Caco-2 (cell line): Measurements from ENCODE around the gene SLBP. TPM values are rescaled to one million over a fixed set of nuclear protein-coding genes. Genes with fewer than 3 reads are reported as not detected.
A peak's percentile ranks its signal among the peaks of the same experiment; 100 is the strongest.

Experiments
- BruUV-seq: library from RNA; stranded (reverse); fragments of 400-500 nt; replicated peaks from 2 replicates; lab custom pipeline; 2021; lab: Mats Ljungman, UMichigan
- CTCF ChIA-PET: fragments of 300-600 bp; sonication (Branson Sonifier 250); formaldehyde crosslinking; loops from one replicate; lab custom pipeline; 2022; ENCODE audit warnings: antibody characterized with exemption; lab: Charles Lee
- POLR2A ChIA-PET: fragments of 300-600 bp; sonication (Branson Sonifier 250); formaldehyde crosslinking; loops from one replicate; lab custom pipeline; 2022; ENCODE audit warnings: antibody characterized with exemption; lab: Charles Lee
- DNase-seq, 2 experiments: peaks; one replicate each; pipeline versions ENCODE4 v3.0.0 to v3.0.0-alpha.2; 2020 to 2022
- H3K27me3 ChIP-seq: replicated peaks from 2 replicates; pipeline ENCODE4 v1.6.0; 2011; ENCODE audit warnings: low read length; ENCODE audit not compliant: control insufficient read depth, insufficient read depth
- H3K36me3 ChIP-seq: 2 replicates; pipeline ENCODE4 v1.5.1; 2011; ENCODE audit warnings: low read length; ENCODE audit not compliant: control insufficient read depth, insufficient read depth
- H3K4me1 ChIP-seq: fragments of 250-450 bp; sonication (Bioruptor Pico); 2 replicates; pipeline ENCODE4 v1.5.1; 2020; ENCODE audit warnings: mild to moderate bottlenecking
- H3K4me3 ChIP-seq: 2 replicates; pipeline ENCODE4 v1.5.1; 2011; ENCODE audit warnings: low read depth, mild to moderate bottlenecking, control low read depth, low read length
- H3K9me3 ChIP-seq: fragments of 250-450 bp; sonication (Bioruptor Pico); 2 replicates; pipeline ENCODE4 v1.5.1; 2020; ENCODE audit warnings: mild to moderate bottlenecking, moderate library complexity
- H3K27ac Mint-ChIP-seq: one replicate; pipeline ENCODE4 v1.8.0; 2022; ENCODE audit warnings: mixed read lengths; ENCODE audit not compliant: unreplicated experiment
- H3K27me3 Mint-ChIP-seq: one replicate; pipeline ENCODE4 v1.8.0; 2022; ENCODE audit warnings: mixed read lengths; ENCODE audit not compliant: insufficient read depth, unreplicated experiment
- H3K36me3 Mint-ChIP-seq: one replicate; pipeline ENCODE4 v1.8.0; 2022; ENCODE audit warnings: mild to moderate bottlenecking, mixed read lengths; ENCODE audit not compliant: insufficient read depth, unreplicated experiment
- H3K4me1 Mint-ChIP-seq: one replicate; pipeline ENCODE4 v1.8.0; 2022; ENCODE audit warnings: low read depth, mixed read lengths; ENCODE audit not compliant: unreplicated experiment
- H3K4me3 Mint-ChIP-seq: one replicate; pipeline ENCODE4 v1.8.0; 2022; ENCODE audit warnings: mild to moderate bottlenecking, moderate library complexity, mixed read lengths; ENCODE audit not compliant: unreplicated experiment
- H3K9me3 Mint-ChIP-seq: one replicate; pipeline ENCODE4 v1.8.0; 2022; ENCODE audit warnings: mixed read lengths; ENCODE audit not compliant: unreplicated experiment
- CTCF ChIP-seq, 2 experiments: fragments of 200-600 bp in 1 of 2; IDR thresholded peaks; 1 replicate in 1 of 2; 2 replicates in 1 of 2; pipeline versions ENCODE4 v1.5.1 to v1.8.0; 2011 to 2022; ENCODE audit warnings: antibody characterized with exemption in 1 of 2, control low read depth in 1 of 2, inconsistent platforms in 1 of 2, low read depth in 1 of 2, low read length in 1 of 2, mild to moderate bottlenecking in 1 of 2, moderate library complexity in 1 of 2; ENCODE audit not compliant: insufficient read depth in 1 of 2, severe bottlenecking in 1 of 2, unreplicated experiment in 1 of 2
- intact Hi-C: fragments of 100-400 bp; cut with micrococcal nuclease; formaldehyde crosslinking; loops from one replicate; pipeline ENCODE4 v1.10.0; 2022; ENCODE audit not compliant: unreplicated experiment
- total RNA-seq: library from RNA; stranded (reverse); gene quantifications from 2 replicates; pipeline ENCODE4 v1.2.3, GENCODE V29; 2022

The SLBP gene
- total RNA-seq, 1 experiment from 2014 or later, result 116 TPM

- no peaks in the 10 kb centered on the region for H3K27me3 ChIP-seq
- no peaks in the 10 kb centered on the region for H3K9me3 ChIP-seq
- Mint-ChIP-seq H3K27me3 (no peaks in the 10 kb centered on the region), H3K9me3 (no peaks in the 10 kb centered on the region), H3K36me3 (no peaks in the 10 kb centered on the region), H3K4me3 (no peak overlapping the region), H3K27ac (no peak overlapping the region), H3K4me1 (no peaks in the 10 kb centered on the region)
- POLR2A ChIA-PET, result no interaction called here
- CTCF ChIA-PET, result no interaction called here
- TF ChIP-seq CTCF (IDR thresholded peaks at IDR 0.05; ENCODE audit: insufficient read depth in 1 of 2, low read depth in 1 of 2, low read length in 1 of 2, severe bottlenecking in 1 of 2, unreplicated experiment in 1 of 2), result no peak
- no peak overlapping the region for H3K4me3 ChIP-seq
- BruUV-seq, result no TSS peak
- no peaks in the 10 kb centered on the region for H3K36me3 ChIP-seq
- no peak for DNase-seq
- intact Hi-C loops, result no loop called here
- H3K4me1 ChIP-seq, result peaks cover 17% of the 10 kb centered on the region; the same call in 1 of the 2 replicates
These were observed 44.0 kb upstream of the SLBP start for GRCh38 chr4:1756079-1756478.

- DNase-seq, result no peak
- H3K9me3 Mint-ChIP-seq, result no peaks in the 10 kb centered on the region
- H3K27me3 ChIP-seq, result no peaks in the 10 kb centered on the region
- no peak for TF ChIP-seq CTCF (IDR thresholded peaks at IDR 0.05; ENCODE audit: insufficient read depth in 1 of 2, low read depth in 1 of 2, low read length in 1 of 2, severe bottlenecking in 1 of 2, unreplicated experiment in 1 of 2)
- no peak overlapping the region for H3K4me3 ChIP-seq
- H3K36me3 ChIP-seq, result no peaks in the 10 kb centered on the region
- no TSS peak for BruUV-seq
- no peaks in the 10 kb centered on the region for H3K4me1 Mint-ChIP-seq
- no peaks in the 10 kb centered on the region for H3K36me3 Mint-ChIP-seq
- H3K4me3 Mint-ChIP-seq, result no peak overlapping the region
- H3K27ac Mint-ChIP-seq, result no peak overlapping the region
- intact Hi-C loops, result no loop called here
- peaks cover 17% of the 10 kb centered on the region; the same call in 1 of the 2 replicates for H3K4me1 ChIP-seq
- H3K27me3 Mint-ChIP-seq, result no peaks in the 10 kb centered on the region
- ChIA-PET POLR2A (no interaction called here), CTCF (no interaction called here)
- no peaks in the 10 kb centered on the region for H3K9me3 ChIP-seq
These were observed 43.2 kb upstream of the SLBP start for GRCh38 chr4:1755297-1755696.

- H3K4me1 Mint-ChIP-seq, result no peaks in the 10 kb centered on the region
- no peak overlapping the region for H3K4me3 Mint-ChIP-seq
- Histone ChIP-seq H3K4me1 (peaks cover 9% of the 10 kb centered on the region; the same call in 1 of the 2 replicates), H3K27me3 (no peaks in the 10 kb centered on the region), H3K4me3 (no peak overlapping the region), H3K9me3 (no peaks in the 10 kb centered on the region), H3K36me3 (no peaks in the 10 kb centered on the region)
- intact Hi-C loops, result no loop called here
- H3K27me3 Mint-ChIP-seq, result no peaks in the 10 kb centered on the region
- no peaks in the 10 kb centered on the region for H3K9me3 Mint-ChIP-seq
- DNase-seq, result peak in 1 of 2 experiments; percentile 56
- no peak overlapping the region for H3K27ac Mint-ChIP-seq
- H3K36me3 Mint-ChIP-seq, result no peaks in the 10 kb centered on the region
- no peak for TF ChIP-seq CTCF (IDR thresholded peaks at IDR 0.05; ENCODE audit: insufficient read depth in 1 of 2, low read depth in 1 of 2, low read length in 1 of 2, severe bottlenecking in 1 of 2, unreplicated experiment in 1 of 2)
- no TSS peak for BruUV-seq
- POLR2A ChIA-PET, result interaction anchor here (0.5 kb wide), 1 partner anchor 81 kb away, joined by 3 read pairs; no protein-coding TSS in a partner anchor
- CTCF ChIA-PET, result interaction anchor here (0.8 kb wide), 1 partner anchor 13 kb away, joined by 3 read pairs; no protein-coding TSS in a partner anchor
These were observed 42.2 kb upstream of the SLBP start for GRCh38 chr4:1754336-1754735.
